NK-92 treated with Interleukin-12 subunit alpha and Interleukin-12 subunit beta, amount 100 ng/mL, for 24 hours (cell line): ENCODE measurements around the gene IFNG.
A peak's percentile ranks its signal among the peaks of the same experiment; 100 is the strongest.
"Not testable (repeated sequence)": the region's sequence is repeated elsewhere in the genome, so short reads cannot be mapped to it uniquely, and the experiment has no call there.

Experiments used
- DNase-seq: peaks from one replicate; lab custom pipeline; 2025; lab: John Stamatoyannopoulos, UW

Gene IFNG

GRCh38 chr12:68159681-68160304 is at the start of gene IFNG:
IFNG (minus strand) TSS chr12:68159740; CDS start chr12:68159615, 125 bp downstream.
- peak; percentile 20 for DNase-seq

DNA sequence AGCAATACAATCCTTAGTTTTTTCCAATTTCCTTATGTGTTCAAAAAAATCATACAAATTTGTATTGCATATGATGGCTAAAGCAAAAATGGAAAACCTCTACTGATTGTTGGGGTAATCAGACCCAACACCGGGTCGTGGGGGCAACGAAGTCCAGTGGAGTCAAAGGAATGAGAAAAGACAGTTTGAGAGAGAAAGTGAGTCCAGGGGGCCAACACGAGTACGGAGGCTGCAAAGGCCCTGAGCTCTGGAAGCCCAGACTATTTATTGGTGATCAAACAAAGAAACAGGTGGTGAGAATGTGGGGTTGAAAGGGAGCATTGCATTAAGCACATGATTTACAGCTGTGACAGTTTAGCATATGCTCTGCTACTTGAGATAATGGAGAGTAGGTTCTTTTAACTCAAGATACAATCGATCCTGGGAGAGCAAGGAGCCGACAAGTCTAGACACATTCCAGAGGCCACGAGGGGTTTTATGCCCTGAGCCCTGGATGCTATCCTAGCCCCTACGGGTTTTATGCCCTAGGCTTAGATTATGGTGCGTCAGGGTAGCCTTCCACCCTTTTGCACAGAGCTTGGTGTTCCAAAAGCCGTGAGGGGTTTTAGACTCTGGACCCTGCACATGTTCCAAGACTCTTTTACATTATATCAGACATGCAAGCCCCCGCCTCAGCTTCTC is 49.6 kb upstream of the IFNG start:
- not testable (repeated sequence) for DNase-seq

GRCh38 chr12:68207276-68207675 is 47.7 kb upstream of the IFNG start:
- no peak for DNase-seq

GRCh38 chr12:68206446-68206845 is 46.9 kb upstream of the IFNG start:
- DNase-seq = no peak

- no peak for DNase-seq
Measured at GRCh38 chr12:68203460-68203875, 43.9 kb upstream of the IFNG start.

DNA sequence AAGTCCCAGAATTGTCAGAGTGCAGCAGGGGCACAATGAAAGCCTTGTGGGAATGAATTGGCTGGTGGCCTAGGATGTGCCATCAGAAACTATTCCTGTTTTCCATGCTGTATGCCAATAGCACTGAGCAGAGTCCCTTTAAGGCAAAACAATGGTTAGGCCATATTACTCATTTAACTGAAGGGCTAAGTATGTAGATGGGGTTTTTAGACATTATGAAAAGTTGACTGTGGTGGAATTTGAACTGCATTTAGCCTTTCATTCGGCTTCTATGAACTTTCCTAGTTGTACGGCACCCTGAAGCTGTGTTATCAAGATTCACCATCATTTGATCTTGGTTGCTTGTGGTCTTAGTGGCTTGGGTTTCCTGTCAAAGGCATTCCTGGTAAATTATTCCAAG is 41.3 kb upstream of the IFNG start:
- DNase-seq = no peak

DNA sequence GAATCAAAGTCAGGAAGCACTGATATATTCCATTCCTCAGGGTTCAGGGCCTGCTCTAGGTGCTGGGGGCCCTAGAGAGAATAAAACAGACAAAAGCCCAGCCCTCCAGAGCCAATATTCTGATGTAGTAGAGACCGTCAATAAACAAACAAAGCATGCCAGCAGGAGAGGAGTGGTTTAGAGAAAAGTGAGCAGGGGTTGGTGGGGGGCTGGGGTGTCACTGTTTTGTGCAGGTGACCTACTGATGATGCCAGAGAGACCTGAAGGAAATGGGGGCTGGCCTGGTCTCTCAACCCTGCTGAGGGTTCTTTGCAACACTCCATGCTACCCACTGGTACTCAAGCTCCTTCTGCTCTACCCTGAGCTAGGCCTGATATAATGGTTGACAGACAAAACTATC is 39.6 kb upstream of the IFNG start:
- DNase-seq = no peak

- no peak for DNase-seq
Measured at GRCh38 chr12:68198507-68199086, 39.1 kb upstream of the IFNG start.

GRCh38 chr12:68190301-68190700 is 30.8 kb upstream of the IFNG start:
- no peak for DNase-seq

GRCh38 chr12:68189821-68190242 is 30.3 kb upstream of the IFNG start:
- DNase-seq = no peak

- DNase-seq = no peak
Measured at GRCh38 chr12:68185598-68185997, 26.1 kb upstream of the IFNG start.

GRCh38 chr12:68180792-68181744 is 21.5 kb upstream of the IFNG start:
- peak; percentile 42 for DNase-seq

DNA sequence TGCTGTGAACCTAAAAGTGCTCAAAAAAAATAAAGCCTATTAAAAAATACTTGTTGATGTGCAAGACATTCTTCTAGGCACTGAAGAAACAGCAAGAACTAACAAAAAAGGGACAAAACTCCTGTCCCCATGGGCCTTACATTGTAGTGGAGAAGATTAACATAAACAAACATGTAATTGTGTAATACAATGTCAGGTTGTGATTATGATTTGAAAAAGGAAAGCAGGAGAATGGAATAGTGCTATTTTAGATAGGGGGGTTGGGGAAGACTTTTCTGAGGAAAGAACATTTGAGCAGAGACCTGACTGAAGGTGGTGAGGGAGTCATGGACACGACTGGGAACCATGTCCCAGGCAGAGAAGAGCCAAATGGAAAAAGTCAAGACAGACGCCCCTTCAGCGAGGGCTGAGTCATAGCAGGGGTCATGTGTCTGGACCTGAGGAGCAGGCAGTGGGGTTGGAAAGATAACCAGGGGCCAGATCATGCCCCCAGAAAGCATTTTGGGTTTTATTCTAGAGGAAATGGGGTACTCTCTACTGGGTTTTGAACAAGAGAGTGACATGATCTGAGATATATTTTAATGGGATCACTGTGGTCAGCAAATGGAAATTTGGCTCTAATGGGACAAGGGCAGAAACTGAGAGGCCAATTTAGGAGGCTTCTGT is 19.4 kb upstream of the IFNG start:
- no peak for DNase-seq

DNA sequence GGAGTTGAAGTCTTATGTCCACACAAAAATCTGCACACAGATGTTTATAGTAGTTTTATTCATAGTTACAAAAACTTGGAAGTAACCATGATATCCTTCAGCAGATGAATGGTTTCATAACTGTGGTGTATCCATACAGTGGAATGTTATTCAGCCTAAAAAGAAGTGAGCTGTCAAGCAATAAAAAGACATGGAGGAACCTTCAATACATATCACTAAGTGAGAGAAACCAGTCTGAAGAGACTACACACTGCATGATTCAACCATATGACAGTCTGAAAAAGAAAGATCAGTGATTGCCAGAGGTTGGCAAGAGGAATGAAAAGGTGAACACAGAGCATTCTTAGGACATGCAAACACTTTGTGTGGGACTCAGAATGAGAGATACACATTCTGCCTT is 18.6 kb upstream of the IFNG start:
- no peak for DNase-seq

DNA sequence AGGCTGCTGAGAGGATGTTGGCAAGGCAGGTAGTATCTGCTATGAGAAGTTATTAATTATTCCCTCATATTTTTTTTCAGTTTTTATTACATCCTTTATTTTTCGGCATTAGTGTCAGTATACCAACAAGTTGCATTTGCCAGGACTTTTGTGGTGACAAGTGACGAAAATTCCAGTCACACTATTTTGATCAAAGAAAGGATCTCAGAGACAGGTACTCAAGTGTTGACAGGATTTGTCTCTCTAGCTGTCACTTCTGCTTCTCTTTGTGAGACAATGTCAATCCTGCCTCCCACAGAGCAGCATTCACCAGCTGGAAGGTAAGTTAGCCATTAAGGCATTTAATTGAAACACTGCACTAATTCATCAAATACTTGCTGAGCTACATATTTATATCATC is 18.0 kb upstream of the IFNG start:
- no peak for DNase-seq

GRCh38 chr12:68176257-68176656 is 16.7 kb upstream of the IFNG start:
- DNase-seq = no peak

DNA sequence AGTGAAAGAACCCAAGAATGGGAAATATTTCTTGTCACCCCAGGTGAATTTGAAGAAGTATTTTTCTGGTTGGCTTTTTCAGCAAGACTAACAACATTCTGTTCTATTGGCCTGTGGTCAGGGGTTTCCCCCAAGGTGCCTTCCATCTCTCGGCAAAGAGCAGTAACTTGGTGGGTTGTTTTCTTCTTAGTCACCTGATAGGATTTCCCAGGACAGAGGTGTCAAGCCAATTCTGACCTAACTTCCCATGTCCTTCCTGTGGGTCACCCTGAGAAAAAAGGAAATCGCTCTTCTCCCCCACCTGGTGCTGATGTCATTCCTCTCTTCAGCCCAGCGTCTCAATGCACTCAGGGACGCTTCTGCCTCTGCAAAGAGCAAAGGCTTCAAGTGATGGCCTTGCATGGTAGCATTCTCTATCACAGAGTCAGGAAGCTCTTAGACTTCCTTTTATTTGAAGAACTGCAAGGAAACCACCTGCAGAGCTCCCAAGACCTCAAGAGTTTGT is 16.1 kb upstream of the IFNG start:
- DNase-seq = peak; percentile 80

- DNase-seq = not testable (repeated sequence)
Measured at GRCh38 chr12:68174761-68175160, 15.2 kb upstream of the IFNG start.

DNA sequence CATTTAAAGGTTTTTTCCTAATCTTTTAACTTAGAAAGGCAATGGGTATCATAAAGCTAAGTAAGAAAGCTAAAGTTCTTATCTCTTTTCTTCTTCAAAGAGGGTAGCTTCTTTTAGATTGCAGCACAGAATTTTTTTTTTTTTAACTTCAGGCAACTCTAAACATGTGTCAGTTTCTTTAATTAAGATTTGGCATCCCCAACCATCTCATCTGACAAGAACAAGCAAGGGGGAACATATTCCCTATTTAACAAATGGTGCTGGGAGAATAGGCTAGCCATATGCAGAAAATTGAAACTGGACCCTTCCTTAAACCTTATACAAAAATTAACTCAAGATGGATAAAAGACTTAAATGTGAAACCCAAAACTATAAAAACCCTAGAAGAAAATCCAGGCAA is 14.3 kb upstream of the IFNG start:
- no peak for DNase-seq

GRCh38 chr12:68170726-68171125 is 11.2 kb upstream of the IFNG start:
- DNase-seq = no peak

GRCh38 chr12:68169213-68169889 is 9.8 kb upstream of the IFNG start:
- no peak for DNase-seq
